Neural cell (in vitro differentiated cells): ENCODE data around the gene PRDX3. TPM values are rescaled to one million over a fixed set of nuclear protein-coding genes. Genes with fewer than 3 reads are reported as not detected.
"Not testable (repeated sequence)": the region's sequence is repeated elsewhere in the genome, so short reads cannot be mapped to it uniquely, and the experiment has no call there.

ENCODE experiments used
- H2AFZ ChIP-seq: fragments of 200-600, 300-800 bp; sonication (generic), shearing (Covaris generic); 2 replicates; pipeline ENCODE4 v1.6.0; 2014; ENCODE audit warnings: low read depth, mild to moderate bottlenecking, antibody characterized with exemption, low read length, moderate library complexity
- H3F3A ChIP-seq: fragments of 200-600 bp; shearing (Covaris generic); 2 replicates; pipeline ENCODE4 v1.6.1; 2016; ENCODE audit warnings: mild to moderate bottlenecking, moderate library complexity, mixed read lengths, antibody characterized with exemption, low read length; ENCODE audit not compliant: insufficient read depth, poor library complexity, severe bottlenecking
- H3K27ac ChIP-seq: fragments of 200-600, 300-800 bp; sonication (generic), shearing (Covaris generic); 2 replicates; pipeline ENCODE4 v1.5.1; 2014; ENCODE audit warnings: mild to moderate bottlenecking, low read length, moderate library complexity
- H3K27me3 ChIP-seq: fragments of 300-800, 200-600 bp; sonication (generic), shearing (Covaris generic); 2 replicates; pipeline ENCODE4 v1.6.0; 2014; ENCODE audit warnings: mild to moderate bottlenecking, low read depth, low read length, moderate library complexity; ENCODE audit not compliant: insufficient read depth
- H3K36me3 ChIP-seq: fragments of 300-800, 200-600 bp; sonication (generic), shearing (Covaris generic); 2 replicates; pipeline ENCODE4 v1.5.1; 2014; ENCODE audit warnings: mild to moderate bottlenecking, antibody characterized with exemption, low read length, moderate library complexity; ENCODE audit not compliant: insufficient read depth
- H3K4me2 ChIP-seq: fragments of 300-800, 200-600 bp; sonication (generic), shearing (Covaris generic); 2 replicates; pipeline ENCODE4 v1.6.0; 2014; ENCODE audit warnings: mild to moderate bottlenecking, low read length
- H3K4me3 ChIP-seq: fragments of 300-800, 200-600 bp; sonication (generic), shearing (Covaris generic); 2 replicates; pipeline ENCODE4 v1.5.1; 2014; ENCODE audit warnings: mild to moderate bottlenecking, low read length, moderate library complexity
- H3K79me2 ChIP-seq: fragments of 200-600 bp; shearing (Covaris generic); replicated peaks from 2 replicates; pipeline ENCODE4 v1.6.0; 2014; ENCODE audit warnings: mild to moderate bottlenecking, low read length, moderate library complexity; ENCODE audit not compliant: insufficient read depth
- H3K9ac ChIP-seq: fragments of 300-800, 200-600 bp; sonication (generic), shearing (Covaris generic); 2 replicates; pipeline ENCODE4 v1.6.1; 2016; ENCODE audit warnings: mild to moderate bottlenecking, low read length, mixed read lengths
- H3K9me2 ChIP-seq: fragments of 200-600 bp; shearing (Covaris generic); 2 replicates; pipeline ENCODE4 v1.6.1; 2016; ENCODE audit warnings: mild to moderate bottlenecking, low read length, mixed read lengths; ENCODE audit not compliant: insufficient read depth
- H3K9me3 ChIP-seq: fragments of 200-600, 300-800 bp; sonication (generic), shearing (Covaris generic); 2 replicates; pipeline ENCODE4 v1.6.1; 2016; ENCODE audit warnings: mild to moderate bottlenecking, mixed run types, low read length, moderate library complexity, mixed read lengths
- H4K20me1 ChIP-seq: fragments of 200-600 bp; shearing (Covaris generic); 2 replicates; pipeline ENCODE4 v1.6.1; 2016; ENCODE audit warnings: mild to moderate bottlenecking, mixed run types; ENCODE audit not compliant: insufficient read depth
- CTCF ChIP-seq: fragments of 450-650 bp; IDR thresholded peaks from 2 replicates; pipeline ENCODE4 v1.5.1; 2014; ENCODE audit warnings: antibody characterized with exemption, mild to moderate bottlenecking, moderate library complexity; ENCODE audit not compliant: poor library complexity, severe bottlenecking
- EP300 ChIP-seq: fragments of 450-650 bp; conservative IDR thresholded peaks from 2 replicates; pipeline ENCODE4 v1.6.1; 2014; ENCODE audit warnings: antibody characterized with exemption, mild to moderate bottlenecking, moderate library complexity; ENCODE audit not compliant: poor library complexity, severe bottlenecking
- EZH2 ChIP-seq: fragments of 200-600, 300-800 bp; shearing (Covaris generic), sonication (generic); IDR thresholded peaks from 2 replicates; pipeline ENCODE4 v1.6.1; 2014; ENCODE audit warnings: antibody characterized with exemption, low read length, borderline replicate concordance, mild to moderate bottlenecking; ENCODE audit not compliant: insufficient read depth, poor library complexity, severe bottlenecking
- MXI1 ChIP-seq: fragments of 450-650 bp; conservative IDR thresholded peaks from 2 replicates; pipeline ENCODE4 v1.6.1; 2014; ENCODE audit warnings: antibody characterized with exemption, mild to moderate bottlenecking; ENCODE audit not compliant: poor library complexity, severe bottlenecking
- POLR2AphosphoS5 ChIP-seq: IDR thresholded peaks from 2 replicates; pipeline ENCODE4 v1.6.1; 2012
- RAD21 ChIP-seq: fragments of 450-650 bp; conservative IDR thresholded peaks from 2 replicates; pipeline ENCODE4 v1.6.1; 2014; ENCODE audit warnings: antibody characterized with exemption, mild to moderate bottlenecking, moderate library complexity
- REST ChIP-seq: IDR thresholded peaks from 2 replicates; pipeline ENCODE4 v1.6.1; 2012; ENCODE audit warnings: borderline replicate concordance
- SMC3 ChIP-seq: fragments of 450-650 bp; conservative IDR thresholded peaks from 2 replicates; pipeline ENCODE4 v1.6.1; 2014; ENCODE audit warnings: antibody characterized with exemption, mild to moderate bottlenecking, moderate library complexity; ENCODE audit not compliant: poor library complexity
- TAF1 ChIP-seq: IDR thresholded peaks from 2 replicates; pipeline ENCODE4 v1.6.1; 2012; ENCODE audit warnings: low read depth
- polyA plus RNA-seq: library from polyadenylated mRNA; depleted of rRNA; stranded (reverse); fragments of >200 nt; gene quantifications from 2 replicates; pipeline ENCODE4 v1.2.3, GENCODE V29; 2014

PRDX3 gene
- polyA plus RNA-seq, 1 donor from 2014 or later: 258 TPM

GRCh38 chr10:119138346-119139306 is 40.0 kb downstream of the PRDX3 start:
- H3F3A ChIP-seq: no peaks in the 10 kb centered on the region
- no peaks in the 10 kb centered on the region for H3K27me3 ChIP-seq
- TF ChIP-seq CTCF (no peak), SMC3 (no peak), RAD21 (no peak), EP300 (no peak), REST (no peak), TAF1 (no peak), POLR2AphosphoS5 (no peak), MXI1 (no peak), EZH2 (no peak)
- no peak overlapping the region for H3K4me3 ChIP-seq
- no peak overlapping the region for H2AFZ ChIP-seq
- no peak overlapping the region for H3K27ac ChIP-seq
- peaks cover 1% of the 10 kb centered on the region for H3K36me3 ChIP-seq
- no peaks in the 10 kb centered on the region for H3K9me3 ChIP-seq
- no peaks in the 10 kb centered on the region for H3K79me2 ChIP-seq
- no peak overlapping the region for H3K9ac ChIP-seq
- no peak overlapping the region for H3K4me2 ChIP-seq
- no peaks in the 10 kb centered on the region for H4K20me1 ChIP-seq
- no peaks in the 10 kb centered on the region for H3K9me2 ChIP-seq

GRCh38 chr10:119137878-119138277 is 40.7 kb downstream of the PRDX3 start:
- not testable (repeated sequence) for H3K9me3 ChIP-seq, H3F3A ChIP-seq, H3K4me2 ChIP-seq, H3K4me3 ChIP-seq, H4K20me1 ChIP-seq, H2AFZ ChIP-seq, H3K27me3 ChIP-seq, H3K36me3 ChIP-seq, H3K27ac ChIP-seq, H3K79me2 ChIP-seq, H3K9ac ChIP-seq, H3K9me2 ChIP-seq
